Central memory CD8-positive, alpha-beta T cell (primary cell): ENCODE data around the gene GRAMD1A.

Experiments used
- ATAC-seq: fragments of 150-1000 bp; cut with Tn5 transposase; replicated peaks from 2 replicates; pipeline ENCODE4 v1.10.0; 2022; ENCODE audit warnings: mild to moderate bottlenecking, moderate FRiP score, moderate number of reproducible peaks; ENCODE audit not compliant: poor library complexity, severe bottlenecking; ENCODE audit errors: extremely low read depth
- DNase-seq, 2 donors: peaks; one replicate each; pipeline ENCODE4 v3.0.0; 2021; ENCODE audit warnings: low spot score in 2 of 2
- H3K27ac Mint-ChIP-seq: one replicate; pipeline ENCODE4 v1.8.0; 2022; ENCODE audit warnings: low read depth, mild to moderate bottlenecking, moderate library complexity, mixed read lengths
- H3K27me3 Mint-ChIP-seq: one replicate; pipeline ENCODE4 v1.8.0; 2022; ENCODE audit warnings: mixed read lengths
- H3K36me3 Mint-ChIP-seq: one replicate; pipeline ENCODE4 v1.8.0; 2022; ENCODE audit warnings: mild to moderate bottlenecking, moderate library complexity, mixed read lengths; ENCODE audit not compliant: insufficient read depth
- H3K4me1 Mint-ChIP-seq: one replicate; pipeline ENCODE4 v1.8.0; 2022; ENCODE audit warnings: mixed read lengths
- H3K4me3 Mint-ChIP-seq: one replicate; pipeline ENCODE4 v1.8.0; 2022; ENCODE audit warnings: mild to moderate bottlenecking, moderate library complexity, mixed read lengths
- H3K9me3 Mint-ChIP-seq: one replicate; pipeline ENCODE4 v1.8.0; 2022; ENCODE audit warnings: mixed read lengths

Gene GRAMD1A

DNA sequence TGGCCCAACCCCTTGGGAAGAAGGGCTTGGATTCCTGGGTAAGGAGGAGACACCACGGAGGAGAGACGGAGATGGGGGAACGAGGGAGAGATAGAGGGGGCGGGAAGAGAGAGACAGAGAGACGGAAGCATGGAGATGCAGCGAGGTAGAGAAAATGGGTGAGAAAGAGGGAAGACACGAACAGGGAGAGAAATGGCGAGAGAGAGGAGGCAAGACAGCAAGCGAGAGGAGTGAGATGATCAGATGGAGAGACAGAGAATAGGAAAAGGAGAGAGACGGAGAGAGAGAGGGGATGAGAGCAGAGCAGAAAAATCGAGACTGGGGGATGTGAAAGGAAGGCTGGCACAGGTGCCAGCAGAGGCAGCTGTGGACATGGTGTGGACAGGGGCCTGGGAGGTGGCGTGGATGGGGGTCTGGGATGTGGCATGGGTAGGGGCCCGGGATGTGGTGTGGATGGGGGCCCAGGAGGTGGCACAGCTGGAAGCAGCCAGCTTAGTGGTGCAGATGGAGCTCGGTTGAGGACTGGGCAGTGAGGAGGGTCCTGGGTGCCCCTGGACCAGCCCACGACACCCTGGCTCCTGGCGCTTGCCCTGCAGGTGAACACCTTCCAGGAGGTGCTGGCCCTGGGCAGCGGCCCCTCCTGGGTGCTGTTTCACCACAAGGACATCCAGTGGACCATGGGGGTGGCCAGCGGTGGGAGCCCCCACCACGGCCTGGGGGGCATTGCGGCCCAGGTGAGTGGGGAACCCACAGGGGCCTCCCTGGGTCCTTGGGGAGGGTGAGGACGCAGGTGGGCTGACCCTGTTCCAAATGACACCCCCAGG lies 75.3 kb downstream of the GRAMD1A start:
- H3K27ac Mint-ChIP-seq: peak overlapping the region; percentile 2
- H3K9me3 Mint-ChIP-seq: no peaks in the 10 kb centered on the region
- no peaks in the 10 kb centered on the region for H3K36me3 Mint-ChIP-seq
- no peak overlapping the region for H3K4me3 Mint-ChIP-seq
- no peak for DNase-seq
- H3K27me3 Mint-ChIP-seq: peaks cover 22% of the 10 kb centered on the region
- no peaks in the 10 kb centered on the region for H3K4me1 Mint-ChIP-seq
- ATAC-seq: no peak

DNA sequence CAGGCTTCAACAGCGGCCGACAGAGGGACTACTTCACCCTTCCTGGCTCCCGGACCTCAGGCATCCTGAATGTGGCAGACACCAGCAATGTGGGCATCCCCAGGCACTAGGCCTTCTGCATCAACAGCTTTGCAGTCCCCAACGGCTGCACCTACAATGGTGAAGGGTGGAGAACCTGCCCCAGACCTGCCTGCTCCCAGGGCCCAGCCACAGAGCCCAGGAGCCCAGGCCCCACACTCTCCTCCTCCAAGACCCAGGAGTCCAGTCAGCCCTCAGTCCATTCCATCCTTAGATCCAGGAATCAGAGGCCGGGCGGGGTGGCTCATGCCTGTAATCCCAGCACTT lies 75.9 kb downstream of the GRAMD1A start:
- Mint-ChIP-seq H3K27ac (no peak overlapping the region), H3K36me3 (no peaks in the 10 kb centered on the region), H3K27me3 (peaks cover 22% of the 10 kb centered on the region), H3K4me1 (no peaks in the 10 kb centered on the region), H3K9me3 (no peaks in the 10 kb centered on the region), H3K4me3 (no peak overlapping the region)
- DNase-seq (no peak), ATAC-seq (no peak)
